GM21360 (cell line): ENCODE measurements around the gene CCDC43.
"Not testable (repeated sequence)": the region's sequence is repeated elsewhere in the genome, so short reads cannot be mapped to it uniquely, and the experiment has no call there.

Experiments used
- ATAC-seq: cut with Tn5 transposase; IDR thresholded peaks from one replicate; pipeline ENCODE4 v1.9.1; 2021; ENCODE audit warnings: mild to moderate bottlenecking, moderate library complexity; ENCODE audit not compliant: unreplicated experiment

Gene CCDC43

DNA sequence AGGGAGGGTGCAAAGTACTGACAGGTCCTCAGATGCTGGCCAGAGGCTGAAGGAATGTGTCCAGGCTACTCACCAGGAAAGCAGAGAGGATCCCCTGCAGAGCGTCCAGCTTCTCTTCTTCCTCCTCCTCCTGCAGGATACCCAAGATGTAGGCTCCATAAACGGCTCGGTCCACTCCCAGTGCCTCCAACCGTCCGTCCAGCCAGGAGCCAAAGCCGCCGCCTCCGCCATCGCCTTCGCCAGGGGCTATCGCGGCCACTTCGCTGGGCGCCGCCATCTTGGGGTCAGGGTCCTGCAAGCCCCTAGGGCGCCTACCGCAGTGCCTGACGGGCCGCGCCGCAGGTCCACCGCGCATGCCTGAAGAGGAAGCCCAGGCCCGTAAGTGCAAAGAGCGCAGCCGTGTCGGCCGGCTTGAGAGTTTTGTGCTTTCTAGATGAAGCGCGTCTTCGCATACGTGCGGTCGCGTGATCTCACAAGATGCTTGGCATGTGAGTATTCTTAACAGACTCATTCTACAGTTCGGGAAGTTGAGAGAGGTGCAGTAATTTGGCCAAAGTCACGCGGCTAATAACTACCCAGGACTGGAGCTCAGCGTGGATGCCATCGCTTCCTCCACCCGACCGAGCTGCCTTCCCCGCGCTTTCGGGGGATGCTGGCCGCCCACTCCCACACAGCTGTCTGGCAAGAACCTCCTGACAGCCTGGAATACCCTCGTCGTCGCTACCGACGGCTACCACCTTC is at the start of gene CCDC43:
CCDC43 (minus strand) TSS at position 300 of the 741 bp plus-strand sequence; CDS start at position 277, 23 bp downstream.
- peak; percentile 75 for ATAC-seq

DNA sequence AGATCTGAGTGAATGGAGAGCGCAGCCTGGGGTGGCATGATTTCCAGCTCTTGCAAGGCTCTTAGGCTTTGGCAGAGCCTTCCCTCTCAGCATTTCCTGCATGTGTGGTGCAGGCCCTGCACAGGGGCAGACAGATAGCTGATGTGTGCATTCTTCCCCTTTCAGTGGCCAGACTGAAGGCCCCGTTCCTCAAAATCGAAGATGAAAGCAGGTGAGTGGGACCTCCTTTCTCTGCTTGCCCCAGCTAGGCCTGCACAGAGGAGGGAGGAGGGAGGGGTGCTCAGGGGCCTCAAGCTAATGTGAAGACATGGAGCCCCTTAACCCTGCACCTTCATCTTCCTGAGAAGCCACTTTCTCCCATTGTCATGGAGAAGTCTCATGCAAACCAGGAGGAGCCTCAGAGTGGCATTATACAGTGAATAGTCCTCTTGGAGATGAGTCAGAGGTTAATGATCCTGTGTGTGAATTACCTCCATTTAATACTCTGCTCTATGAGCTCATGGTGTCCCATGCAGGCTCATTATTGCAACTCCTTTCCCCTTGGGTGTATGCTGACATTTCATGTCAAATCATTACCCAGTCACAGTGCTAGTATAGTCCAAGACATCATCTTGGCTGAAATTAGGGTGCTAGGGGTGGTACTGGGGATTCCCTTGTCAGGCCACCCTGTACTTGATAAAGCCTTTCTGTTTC is 48.8 kb upstream of the CCDC43 start:
- ATAC-seq = no peak

GRCh38 chr17:44736551-44737240 is 47.1 kb upstream of the CCDC43 start:
- ATAC-seq = no peak

DNA sequence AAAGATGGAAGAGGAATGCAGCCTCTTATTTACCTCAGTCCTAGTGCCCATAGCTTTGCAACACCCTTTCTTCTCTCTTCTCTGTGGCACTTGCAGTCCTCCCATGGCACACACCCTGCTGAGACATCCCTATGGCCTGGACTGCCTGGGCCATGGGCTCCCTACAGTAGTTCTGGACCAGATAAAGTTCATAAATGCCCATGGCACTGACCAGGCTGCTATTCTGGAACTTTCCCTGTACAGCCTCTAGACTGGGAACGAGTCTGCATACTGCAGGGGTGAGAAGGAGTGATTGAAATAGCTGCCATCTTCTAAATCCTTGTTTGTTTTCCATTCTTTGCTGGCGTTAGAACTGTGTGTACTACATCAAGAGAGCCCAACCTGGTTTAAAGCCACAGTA is 44.7 kb upstream of the CCDC43 start:
- no peak for ATAC-seq

- no peak for ATAC-seq
These were observed 44.2 kb upstream of the CCDC43 start for GRCh38 chr17:44733753-44734152.

DNA sequence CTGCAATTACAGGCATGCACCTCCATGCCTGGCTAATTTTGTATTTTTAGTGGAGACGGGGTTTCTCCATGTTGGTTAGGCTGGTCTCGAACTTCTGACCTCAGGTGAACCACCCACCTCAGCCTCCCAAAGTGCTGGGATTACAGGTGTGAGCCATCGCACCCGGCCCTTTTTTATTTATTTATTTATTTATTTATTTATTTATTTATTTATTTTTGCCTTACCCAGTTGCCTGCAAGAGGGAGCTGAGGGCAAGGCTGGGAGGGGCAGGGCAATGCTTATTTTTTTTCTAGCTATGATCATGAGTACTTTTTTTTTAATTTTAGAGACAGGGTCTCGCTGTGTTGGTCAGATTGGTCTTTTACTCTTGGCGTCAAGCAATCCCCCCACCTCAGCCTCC is 36.5 kb upstream of the CCDC43 start:
- not testable (repeated sequence) for ATAC-seq

- ATAC-seq = no peak
These were observed 32.7 kb upstream of the CCDC43 start for GRCh38 chr17:44722254-44722653.

GRCh38 chr17:44719444-44719843 is 29.9 kb upstream of the CCDC43 start:
- no peak for ATAC-seq

DNA sequence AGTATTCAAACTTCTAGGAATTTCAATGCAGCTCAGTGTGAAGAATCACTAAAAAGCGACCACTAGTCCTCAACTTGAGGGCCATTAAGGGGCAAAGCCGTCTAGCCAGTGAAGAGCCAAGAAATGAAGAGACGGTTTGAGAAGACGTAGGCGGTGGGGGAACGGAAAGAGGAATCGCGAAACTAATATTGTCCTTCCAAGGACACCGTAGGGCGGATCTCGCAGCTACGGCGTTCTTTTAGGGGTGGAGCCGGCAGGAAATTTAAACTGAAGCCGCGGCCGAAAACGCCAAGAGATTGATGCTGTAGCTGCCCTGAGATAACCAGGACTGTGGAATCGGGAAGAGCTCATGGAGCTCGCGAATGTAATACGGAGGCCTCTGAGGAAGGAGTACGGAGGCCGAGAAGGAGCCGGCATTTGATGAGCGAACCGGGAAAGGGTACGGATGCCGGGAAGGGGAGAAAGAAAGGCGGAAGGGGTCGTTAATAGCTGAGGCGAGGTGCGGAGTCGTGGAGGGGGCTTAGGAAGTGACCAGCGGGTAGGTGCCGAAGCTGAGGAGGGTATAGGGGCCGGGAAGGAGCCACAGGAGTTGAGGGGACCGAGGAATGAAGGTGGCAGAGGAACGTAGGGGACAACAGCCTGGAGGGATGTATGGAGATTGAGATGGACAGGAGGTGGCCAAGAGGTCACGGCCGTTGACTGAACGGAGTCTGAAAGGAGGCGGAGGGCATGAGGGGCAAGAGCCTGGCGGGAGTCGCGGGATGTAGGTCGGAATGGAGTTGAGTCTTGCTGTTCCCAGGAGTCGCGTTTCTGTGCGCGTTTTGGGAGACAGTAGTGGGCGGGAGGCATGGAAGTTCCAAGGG is 19.1 kb upstream of the CCDC43 start, which contains the start of gene DBF4B:
DBF4B (plus strand) TSS at position 265 of the 863 bp plus-strand sequence; CDS start at position 421, 156 bp downstream.
- peak; percentile 49 for ATAC-seq

DNA sequence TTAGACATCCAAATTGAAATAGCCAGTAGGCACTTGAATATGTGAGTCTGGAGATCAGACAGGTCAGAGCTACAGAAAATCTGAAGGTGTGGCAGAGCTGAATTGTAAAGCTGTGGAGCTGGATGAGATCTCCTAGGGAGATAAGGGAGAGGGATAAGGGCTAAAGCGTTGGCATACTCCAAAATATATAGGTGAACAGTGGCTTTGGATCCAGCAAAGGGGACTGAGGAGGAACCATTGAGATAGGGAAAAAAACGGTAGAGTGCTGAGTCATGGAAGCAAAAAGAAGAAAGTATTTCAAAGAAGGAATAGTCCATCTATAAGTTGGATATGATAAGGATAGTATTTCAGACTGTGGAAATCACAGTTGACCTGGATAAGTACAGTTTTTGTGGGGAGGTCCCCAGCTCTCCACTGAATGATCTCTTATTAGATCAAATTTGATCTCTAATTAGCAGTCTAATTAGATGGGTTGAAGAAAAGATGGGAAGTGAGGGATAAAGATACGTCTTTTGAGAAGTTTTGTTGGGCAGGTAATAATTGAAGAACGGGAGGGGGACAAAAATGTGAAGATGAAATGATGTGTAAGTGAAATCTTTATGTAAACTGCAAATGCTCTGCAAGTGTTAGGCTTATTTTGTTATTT is 18.3 kb upstream of the CCDC43 start:
- ATAC-seq = no peak

GRCh38 chr17:44700288-44700687 is 10.7 kb upstream of the CCDC43 start:
- ATAC-seq = not testable (repeated sequence)

DNA sequence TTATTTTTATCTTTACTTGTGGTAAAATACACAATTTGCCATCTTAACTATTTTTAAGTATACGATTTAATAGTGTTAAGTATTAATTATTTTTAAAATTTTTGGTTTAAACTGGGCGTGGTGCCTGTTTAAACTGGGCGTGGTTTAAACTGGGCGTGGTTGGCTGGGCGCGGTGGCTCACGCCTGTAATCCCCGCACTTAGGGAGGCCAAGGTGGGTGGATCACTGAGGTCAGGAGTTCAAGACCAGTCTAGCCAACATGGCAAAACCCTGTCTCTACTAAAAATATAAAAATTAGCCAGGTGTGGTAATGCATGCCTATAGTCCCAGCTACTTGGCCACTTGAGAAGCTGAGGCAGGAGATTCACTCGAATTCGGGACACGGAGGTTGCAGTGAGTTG is 4.0 kb upstream of the CCDC43 start:
- ATAC-seq = no peak

DNA sequence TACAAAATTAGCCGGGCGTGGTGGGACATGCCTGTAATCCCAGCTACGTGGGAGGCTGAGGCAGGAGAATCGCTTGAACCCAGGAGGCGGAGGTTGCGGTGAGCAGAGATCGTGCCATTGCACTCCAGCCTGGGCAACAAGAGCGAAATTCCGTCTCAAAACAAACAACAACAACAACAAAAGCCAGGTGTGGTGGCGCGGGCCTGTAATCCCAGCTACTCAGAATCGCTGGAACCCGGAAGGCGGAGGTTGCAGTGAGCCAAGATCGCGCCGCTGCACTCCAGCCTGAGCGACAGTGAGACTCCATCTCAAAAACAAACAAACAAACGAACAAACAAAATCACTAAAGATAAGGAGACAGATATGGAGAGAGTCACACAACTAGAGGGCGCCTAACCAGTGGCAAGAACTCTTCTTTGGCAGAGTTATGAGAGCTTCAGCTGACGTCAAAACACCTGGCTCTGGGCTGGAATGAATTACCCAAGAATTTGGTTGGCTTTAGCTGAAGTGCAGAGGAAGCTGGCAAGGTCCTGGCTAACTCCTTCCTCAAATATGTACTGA is 1.2 kb upstream of the CCDC43 start:
- ATAC-seq = not testable (repeated sequence)

- ATAC-seq = no peak
These were observed 700 bp downstream of the CCDC43 start for GRCh38 chr17:44688675-44689476.

- no peak for ATAC-seq
These were observed 1.4 kb downstream of the CCDC43 start for GRCh38 chr17:44688200-44688599.

DNA sequence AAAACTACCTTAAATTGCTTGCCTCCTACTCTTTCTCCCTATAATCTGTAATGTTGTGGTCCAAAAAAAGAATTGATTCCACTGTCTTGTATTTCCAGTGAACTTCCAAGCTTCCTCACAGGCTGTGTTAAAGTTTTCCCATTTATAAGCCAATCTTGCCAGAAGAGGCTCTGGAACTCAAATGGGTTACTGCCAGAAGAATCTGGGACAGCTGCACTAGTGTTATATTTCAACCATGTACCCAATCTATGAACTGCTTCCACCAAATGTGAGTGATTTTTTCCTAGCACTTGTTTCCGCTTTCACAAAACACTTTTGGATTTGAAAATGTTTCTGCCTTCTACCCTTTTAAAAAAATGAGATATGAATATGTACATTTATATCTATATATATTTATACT is 1.8 kb downstream of the CCDC43 start:
- ATAC-seq = no peak

- ATAC-seq = not testable (repeated sequence)
These were observed 6.3 kb downstream of the CCDC43 start for GRCh38 chr17:44683303-44683702.

GRCh38 chr17:44677136-44677535 is 12.4 kb downstream of the CCDC43 start:
- no peak for ATAC-seq

- no peak for ATAC-seq
These were observed 15.7 kb downstream of the CCDC43 start for GRCh38 chr17:44673893-44674292.
